ENCODE measurements around the gene GP5.

The GP5 gene, protein sequence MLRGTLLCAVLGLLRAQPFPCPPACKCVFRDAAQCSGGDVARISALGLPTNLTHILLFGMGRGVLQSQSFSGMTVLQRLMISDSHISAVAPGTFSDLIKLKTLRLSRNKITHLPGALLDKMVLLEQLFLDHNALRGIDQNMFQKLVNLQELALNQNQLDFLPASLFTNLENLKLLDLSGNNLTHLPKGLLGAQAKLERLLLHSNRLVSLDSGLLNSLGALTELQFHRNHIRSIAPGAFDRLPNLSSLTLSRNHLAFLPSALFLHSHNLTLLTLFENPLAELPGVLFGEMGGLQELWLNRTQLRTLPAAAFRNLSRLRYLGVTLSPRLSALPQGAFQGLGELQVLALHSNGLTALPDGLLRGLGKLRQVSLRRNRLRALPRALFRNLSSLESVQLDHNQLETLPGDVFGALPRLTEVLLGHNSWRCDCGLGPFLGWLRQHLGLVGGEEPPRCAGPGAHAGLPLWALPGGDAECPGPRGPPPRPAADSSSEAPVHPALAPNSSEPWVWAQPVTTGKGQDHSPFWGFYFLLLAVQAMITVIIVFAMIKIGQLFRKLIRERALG

DNA sequence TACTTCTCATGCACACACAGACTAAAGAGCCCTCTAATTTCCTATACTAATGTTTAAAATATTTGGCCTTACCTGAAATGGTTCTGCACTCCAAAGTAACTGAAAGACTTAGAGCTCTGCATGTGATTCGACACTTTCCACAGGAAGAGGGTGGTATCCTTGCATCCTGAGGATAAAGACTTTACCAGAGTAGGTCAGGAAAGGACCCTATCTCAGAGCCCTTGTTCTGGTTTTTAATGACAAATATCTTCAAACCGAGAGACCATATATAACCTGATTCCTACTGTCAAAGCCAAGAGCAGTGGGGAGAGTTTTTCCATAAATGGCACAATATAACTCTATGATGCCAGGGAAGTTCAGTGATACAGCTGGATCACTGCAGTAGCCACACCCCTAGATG is at the start of gene GP5:
GP5 (minus strand) TSS at position 101 of the 400 bp plus-strand sequence. CDS start 984 bp downstream, outside the sequence.
- in situ Hi-C loops (cut with HindIII; ENCODE audit: low sequenced_read_pairs) = no loop called here

DNA sequence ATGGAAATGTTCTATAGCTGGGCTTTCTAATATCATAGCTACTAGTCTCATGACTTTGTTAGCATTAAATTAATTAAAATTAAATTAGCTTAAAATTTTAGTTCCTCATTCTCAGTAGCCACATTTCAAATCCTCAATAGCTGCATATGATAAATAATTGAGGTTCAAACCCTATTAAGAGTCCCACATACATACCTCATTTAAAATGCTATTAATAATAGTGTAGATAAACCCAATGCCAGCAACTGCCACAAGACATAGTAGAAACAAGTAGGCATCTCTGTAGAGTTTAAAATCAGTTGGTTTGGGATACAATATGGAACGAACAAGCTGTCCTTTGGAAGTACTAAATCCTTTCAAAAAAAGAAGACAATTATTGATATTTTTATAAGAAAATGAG is 48.6 kb upstream of the GP5 start:
- in situ Hi-C loops (cut with HindIII; ENCODE audit: low sequenced_read_pairs) = no loop called here

DNA sequence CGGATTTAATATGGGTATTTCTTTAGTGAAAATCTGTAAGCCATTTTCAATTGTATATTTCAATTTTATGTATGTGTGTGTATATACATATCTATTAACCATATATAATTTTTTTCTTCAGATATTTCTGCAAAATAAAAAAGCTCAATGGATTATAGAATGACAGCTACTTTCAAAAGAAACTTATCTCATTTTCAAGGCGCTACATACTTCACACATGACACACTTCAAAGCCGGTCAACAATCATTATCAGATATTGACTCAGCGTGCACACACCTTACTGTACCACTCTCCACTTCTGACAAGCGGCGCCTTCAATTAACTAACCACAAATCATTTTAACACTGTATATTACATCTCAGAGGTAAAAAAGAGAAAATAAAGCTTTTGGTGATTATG is 48.1 kb upstream of the GP5 start:
- in situ Hi-C loops (cut with HindIII; ENCODE audit: low sequenced_read_pairs) = no loop called here

DNA sequence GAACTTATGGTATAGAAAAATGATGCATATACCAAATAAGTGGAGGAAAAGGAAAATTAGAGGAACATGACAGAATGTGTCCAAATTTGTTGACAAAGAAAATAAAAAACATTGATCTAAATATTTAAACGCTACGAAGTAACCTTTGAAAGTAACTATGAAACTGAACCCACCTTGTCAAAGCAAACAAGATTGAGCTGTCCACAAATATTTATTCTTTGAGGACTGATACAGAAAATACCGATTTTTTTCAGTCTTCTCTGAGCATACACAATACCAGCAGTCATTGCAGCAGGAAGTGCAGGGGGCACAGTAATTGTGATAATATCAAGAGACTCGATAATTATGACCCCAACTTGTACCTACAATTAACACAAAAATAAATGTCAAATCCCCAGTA is 47.7 kb upstream of the GP5 start:
- in situ Hi-C loops (cut with HindIII; ENCODE audit: low sequenced_read_pairs) = no loop called here

DNA sequence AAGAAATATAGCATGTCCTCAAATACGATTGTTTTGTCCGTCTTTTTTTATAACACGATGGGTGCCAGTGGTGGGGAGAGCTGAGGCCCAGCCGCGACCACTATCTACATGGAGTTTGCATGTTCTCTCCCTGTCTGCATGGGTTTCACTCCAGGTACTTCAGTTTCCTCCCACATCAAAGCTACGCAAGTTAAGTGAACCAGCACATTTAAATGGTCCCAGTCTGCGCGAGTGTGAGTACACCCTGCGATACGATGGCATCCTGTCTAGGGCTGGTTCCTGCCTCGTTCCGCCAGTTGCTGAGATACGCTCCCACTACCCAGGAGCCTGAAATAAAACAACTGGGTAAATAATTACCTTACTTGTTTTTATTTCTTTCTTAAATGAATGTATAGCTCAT is 47.1 kb upstream of the GP5 start:
- in situ Hi-C loops (cut with HindIII; ENCODE audit: low sequenced_read_pairs) = no loop called here

DNA sequence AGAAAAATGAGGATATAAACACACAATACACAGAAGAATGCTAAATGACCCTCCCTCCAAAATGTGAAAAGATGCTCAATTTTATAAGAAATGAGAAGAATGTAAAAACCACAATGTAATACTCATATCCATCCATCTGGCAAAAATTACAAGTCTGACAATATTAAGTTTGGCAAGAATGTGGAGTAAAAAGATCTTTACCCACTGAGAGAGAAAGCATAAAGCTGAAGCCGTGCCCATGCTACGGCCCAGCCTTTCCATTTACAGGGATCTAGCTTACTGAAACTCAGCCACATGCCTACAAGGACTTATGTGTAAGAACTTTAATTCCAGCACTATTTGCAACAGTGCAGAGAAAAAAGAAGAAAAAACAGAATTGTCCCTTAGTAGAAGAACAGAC is 44.8 kb upstream of the GP5 start:
- in situ Hi-C loops (cut with HindIII; ENCODE audit: low sequenced_read_pairs) = no loop called here

DNA sequence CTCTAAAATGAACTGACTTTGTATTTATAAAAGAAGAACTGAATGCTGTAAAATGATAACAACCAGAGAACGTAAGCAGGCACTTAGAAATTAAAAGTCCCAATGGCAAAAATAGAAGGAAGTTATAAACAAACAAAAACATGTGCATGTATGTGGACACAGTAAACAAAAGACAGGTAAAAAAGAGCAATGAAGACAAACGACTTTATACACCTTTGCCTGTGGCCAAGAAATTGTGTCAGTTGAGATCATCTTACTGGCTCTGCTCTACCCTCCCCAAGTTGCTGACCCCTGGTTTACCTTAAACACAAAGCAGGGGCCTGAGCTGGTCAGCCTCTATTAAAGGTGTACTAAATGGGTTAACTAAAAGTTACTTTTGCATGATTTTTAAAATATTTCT is 41.7 kb upstream of the GP5 start:
- in situ Hi-C loops (cut with HindIII; ENCODE audit: low sequenced_read_pairs) = no loop called here

DNA sequence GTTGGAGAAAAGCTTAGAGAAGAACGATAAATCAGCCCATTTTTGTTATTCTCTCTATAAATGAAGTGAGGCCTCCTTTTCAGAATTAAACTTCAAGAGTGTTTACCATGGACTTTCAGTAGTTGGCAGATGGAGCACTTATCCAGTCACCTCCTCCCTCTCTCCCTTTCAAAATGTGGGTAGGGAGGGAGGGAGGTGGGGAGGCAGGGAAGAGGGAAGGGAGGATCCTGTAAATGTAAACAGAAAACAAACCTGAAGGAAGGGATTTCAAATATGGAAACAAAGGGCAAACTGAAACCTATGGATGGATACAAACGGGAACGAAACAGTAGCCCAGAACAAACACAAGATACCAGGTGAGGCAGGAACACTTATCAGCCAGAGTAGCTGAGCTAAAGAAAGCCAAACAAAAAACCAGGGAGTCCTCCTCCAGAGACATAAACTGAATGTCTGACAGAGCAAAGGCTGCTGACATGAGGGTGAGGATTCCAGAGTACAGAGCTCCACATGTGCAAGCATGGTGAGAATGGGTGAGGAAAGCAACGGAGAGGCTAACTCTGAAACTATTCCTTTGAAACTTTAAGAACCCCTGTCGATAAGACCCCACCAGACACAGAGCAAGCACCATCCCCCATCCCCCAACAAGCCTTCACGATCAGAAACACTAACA is 41.0 kb upstream of the GP5 start:
- in situ Hi-C loops (cut with HindIII; ENCODE audit: low sequenced_read_pairs) = no loop called here

DNA sequence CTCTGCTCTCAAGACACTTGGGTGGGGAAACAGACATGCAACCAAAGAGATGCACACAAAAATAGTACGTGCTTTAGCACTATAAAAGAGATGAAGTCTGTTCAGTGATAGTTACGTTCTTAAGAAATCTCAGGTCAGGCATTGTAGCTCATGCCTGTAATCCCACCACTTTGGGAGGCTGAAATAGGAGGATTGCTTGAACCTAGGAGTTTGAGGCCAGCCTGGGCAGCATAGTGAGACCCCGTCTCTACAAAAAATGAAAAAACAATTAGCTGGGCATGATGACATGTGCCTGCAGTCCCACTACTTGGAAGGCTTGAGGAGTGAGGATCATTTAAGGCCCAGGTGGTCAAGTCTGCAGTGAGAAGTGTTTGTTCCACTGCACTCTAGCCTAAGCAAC is 35.4 kb upstream of the GP5 start:
- in situ Hi-C loops (cut with HindIII; ENCODE audit: low sequenced_read_pairs) = no loop called here

DNA sequence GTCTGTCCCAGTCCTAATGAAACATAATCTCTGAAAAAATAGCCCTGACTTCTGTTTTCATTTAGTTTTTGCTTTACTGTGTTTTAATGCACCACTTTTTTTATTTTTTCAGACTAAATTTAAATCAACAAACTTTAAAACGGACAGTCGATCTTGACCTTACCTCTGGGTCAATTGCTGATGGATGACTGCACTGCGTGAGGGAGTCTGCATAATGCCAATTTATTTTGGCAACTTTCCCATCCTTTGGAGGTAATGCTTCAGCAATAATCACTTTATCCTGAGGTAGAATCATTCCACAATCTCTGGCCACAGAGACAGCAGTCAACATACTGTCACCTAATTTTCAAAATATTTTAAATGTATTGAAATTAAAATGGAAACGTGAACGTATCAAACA is 32.5 kb upstream of the GP5 start:
- in situ Hi-C loops (cut with HindIII; ENCODE audit: low sequenced_read_pairs) = no loop called here

DNA sequence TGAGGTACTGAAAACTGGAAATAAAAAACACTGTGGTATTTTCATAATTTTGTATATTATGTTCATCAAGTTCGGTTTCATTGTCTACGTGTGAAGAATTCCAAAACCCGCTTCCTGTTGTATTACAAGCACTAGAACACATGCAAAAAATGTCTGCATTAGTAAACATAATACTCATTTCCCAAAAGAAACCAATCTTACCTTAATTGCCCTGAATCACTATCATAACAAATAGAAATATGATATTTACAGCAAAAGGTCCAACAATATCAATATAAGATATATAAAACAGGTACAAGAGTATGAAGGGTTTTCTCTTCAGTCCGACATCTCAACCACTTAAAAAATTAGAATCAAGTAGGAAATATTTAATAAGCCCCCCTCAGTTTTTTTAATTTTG is 26.3 kb upstream of the GP5 start:
- in situ Hi-C loops (cut with HindIII; ENCODE audit: low sequenced_read_pairs) = no loop called here

DNA sequence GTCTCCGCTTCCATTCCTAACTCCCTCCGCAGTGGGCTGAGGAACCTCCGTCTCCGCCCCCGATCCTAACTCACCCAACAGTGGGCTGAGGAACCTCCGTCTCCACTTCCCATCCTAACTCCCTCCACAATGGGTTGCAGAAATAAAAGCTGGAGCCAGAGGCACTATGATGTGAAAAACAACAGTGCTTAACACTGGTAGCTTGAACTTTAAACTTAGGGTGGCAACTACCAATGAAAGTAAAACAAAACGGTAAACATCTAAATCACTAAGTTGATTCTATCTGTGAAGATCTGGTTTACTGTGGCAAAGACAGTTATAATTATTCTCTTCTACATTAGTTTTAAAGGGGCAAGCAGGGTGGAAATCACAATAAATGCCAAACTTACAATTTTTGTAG is 25.9 kb upstream of the GP5 start:
- in situ Hi-C loops (cut with HindIII; ENCODE audit: low sequenced_read_pairs) = no loop called here

DNA sequence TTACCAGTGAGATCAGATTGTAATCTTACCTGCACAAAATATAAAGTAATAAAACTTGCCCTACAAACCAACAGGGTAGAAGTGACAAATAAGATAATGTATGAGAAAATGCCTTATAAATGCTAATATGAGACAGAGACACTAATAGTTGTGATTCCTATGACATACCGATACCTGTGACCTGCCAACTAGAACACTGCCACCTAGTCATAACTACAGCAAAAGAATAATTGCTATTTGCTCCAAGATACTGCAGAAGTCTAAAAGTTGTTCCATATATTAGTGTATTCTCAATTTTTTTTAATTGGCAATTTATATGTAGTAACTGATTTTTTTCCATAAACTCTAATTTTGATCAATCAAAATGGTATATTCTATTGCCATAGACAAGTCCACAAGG is 25.3 kb upstream of the GP5 start:
- in situ Hi-C loops (cut with HindIII; ENCODE audit: low sequenced_read_pairs) = no loop called here

DNA sequence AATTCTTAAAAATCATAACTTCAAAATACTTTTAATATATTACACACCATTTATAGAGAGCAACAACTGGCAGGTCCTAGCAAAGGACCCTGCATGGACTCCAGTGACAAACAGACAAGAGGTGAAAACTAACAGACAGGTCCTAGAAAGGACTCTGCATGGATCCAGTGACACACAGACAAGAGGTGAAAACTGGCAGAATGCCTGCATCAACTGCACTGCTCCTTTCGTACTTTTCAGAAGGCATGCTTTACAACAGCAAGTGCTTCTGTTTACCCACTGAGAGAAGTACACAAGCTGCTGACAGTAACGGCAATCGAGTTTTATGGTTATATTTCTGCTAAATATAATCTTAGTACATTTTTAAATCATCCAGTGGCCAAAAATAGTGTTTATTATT is 24.3 kb upstream of the GP5 start:
- in situ Hi-C loops (cut with HindIII; ENCODE audit: low sequenced_read_pairs) = no loop called here

DNA sequence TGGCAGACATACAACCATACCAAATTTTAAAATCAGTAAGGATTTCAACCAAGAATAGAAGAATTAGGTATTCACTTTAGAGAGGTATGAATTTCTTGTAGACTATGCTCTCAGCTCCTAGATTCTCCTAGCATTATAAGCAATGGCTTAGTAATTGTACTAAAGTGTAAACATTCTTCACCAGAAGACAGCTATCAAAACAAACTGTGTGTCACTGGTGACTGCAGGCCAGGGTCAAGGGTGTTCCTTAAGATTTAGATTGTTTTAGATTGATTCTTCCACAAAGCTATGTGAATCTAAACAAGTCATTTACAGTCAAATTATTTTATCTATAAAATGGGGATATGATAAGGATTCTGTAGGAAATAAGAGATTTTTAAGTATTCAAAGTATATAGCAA is 23.1 kb upstream of the GP5 start:
- in situ Hi-C loops (cut with HindIII; ENCODE audit: low sequenced_read_pairs) = no loop called here

DNA sequence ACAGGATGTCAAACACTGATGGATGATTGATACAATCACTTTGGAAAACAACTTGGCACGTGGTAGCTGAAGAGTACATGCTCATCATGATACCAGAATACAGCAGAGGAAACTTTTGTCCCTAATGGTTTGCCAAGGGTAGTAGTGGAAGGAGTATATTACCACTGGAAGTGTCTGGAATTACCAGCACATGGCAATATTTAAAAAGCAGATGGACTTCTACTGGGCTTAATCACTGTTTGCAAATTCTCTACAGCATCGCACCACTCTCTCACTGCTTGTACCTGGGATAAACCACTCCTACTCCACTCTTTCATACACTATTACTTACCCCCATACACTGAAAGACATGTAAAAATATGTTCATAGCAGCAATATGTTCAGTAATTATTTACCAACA is 19.6 kb upstream of the GP5 start:
- in situ Hi-C loops (cut with HindIII; ENCODE audit: low sequenced_read_pairs) = no loop called here

DNA sequence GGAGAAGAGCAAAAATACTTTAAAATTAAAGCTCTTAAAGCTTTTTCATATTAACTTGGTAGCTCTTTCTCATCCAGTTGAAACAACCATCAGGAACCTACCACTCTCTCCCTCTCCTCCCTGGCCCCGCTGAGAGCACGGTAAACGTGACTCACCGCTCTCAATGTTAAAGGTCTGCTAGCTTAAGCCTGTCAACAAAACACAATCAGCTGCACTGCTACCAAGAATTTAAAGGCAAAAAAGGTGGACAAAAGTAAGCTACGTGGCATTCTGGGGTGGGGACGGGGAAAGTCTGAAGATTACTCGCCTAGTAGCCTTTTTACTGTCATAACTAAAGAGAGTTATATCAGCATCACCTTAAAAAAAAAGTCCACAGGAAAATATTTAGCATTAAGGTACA is 8.4 kb upstream of the GP5 start:
- in situ Hi-C loops (cut with HindIII; ENCODE audit: low sequenced_read_pairs) = loop anchor here (5.0 kb wide), 1 partner anchor 75 kb away; no protein-coding TSS in a partner anchor

DNA sequence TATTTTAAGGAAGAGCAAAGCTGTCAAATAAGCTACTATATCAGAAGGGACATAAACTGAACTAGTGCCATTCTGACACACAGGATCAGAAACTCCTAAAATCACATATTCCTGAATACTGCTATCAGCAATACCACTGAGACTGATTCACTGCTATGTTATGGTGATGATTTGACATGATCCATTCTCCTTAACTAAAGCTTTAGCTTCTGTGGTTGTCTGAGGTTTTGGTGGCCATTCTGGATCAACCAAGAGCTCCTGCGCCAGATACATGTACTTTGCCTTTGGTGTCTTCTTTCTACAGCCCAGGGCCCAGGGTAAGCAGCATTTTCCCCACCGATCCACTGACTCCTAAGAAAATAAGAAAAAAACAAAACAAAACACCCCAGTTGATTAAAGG is 6.7 kb upstream of the GP5 start:
- in situ Hi-C loops (cut with HindIII; ENCODE audit: low sequenced_read_pairs) = loop anchor here (5.0 kb wide), 1 partner anchor 73 kb away; no protein-coding TSS in a partner anchor

DNA sequence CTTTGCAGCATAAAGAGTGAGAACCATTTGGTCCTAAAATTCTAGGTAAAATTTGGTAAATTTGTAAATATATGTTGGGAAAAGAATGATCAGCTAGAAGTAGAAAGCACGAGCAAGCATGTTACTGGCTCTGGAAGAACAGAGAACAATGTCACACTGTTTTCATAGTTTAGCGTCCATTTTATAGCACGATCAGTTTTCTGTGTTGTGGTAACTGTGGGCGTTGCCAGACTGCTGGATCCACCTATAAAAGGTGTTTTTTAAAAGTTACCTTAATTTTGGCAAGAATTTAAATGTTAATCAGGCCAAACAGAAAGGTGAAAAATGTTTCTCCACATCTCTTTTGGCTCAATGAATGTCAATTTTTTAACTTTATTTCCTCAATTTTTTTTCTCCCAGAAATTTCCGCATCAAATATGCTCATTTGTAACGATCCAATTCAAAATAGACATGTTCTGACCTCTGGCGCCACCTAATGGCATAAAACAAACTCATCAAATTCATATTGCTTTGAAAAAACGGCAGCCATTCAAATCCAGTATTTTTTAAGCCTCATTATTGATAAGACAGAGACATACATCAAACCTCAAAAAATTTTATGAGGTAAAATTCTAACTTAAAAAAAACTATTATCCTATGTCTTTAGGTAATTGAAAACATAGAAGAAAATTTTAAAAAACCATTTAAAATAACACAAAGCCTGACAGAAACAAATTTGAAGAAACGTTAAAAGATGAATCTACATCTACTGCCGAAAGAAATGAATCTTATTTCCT is 5.5 kb upstream of the GP5 start:
- in situ Hi-C loops (cut with HindIII; ENCODE audit: low sequenced_read_pairs) = loop anchor here (5.0 kb wide), 1 partner anchor 72 kb away; no protein-coding TSS in a partner anchor

DNA sequence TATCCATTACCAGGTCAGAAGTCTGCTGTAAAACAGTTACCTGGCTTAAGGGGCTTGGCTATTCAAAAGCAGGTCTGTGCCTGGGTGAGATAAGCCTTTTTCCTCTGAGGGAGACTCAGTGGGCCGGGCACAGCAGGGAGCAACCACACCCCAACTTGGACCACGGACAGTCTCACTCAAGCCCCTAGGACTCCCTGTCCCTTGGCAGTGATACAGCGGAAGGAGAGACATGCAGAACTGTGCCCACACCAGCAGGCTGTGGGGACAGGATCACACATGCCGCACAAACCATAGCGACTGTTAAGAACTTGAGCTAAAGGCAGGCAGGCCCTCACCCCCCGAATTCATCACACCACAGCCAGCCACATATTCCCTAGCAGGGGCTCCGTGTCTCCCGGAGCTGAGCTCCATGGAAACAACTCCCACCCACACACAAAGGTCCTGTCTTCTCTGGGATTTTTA is 2.8 kb upstream of the GP5 start:
- in situ Hi-C loops (cut with HindIII; ENCODE audit: low sequenced_read_pairs) = no loop called here

DNA sequence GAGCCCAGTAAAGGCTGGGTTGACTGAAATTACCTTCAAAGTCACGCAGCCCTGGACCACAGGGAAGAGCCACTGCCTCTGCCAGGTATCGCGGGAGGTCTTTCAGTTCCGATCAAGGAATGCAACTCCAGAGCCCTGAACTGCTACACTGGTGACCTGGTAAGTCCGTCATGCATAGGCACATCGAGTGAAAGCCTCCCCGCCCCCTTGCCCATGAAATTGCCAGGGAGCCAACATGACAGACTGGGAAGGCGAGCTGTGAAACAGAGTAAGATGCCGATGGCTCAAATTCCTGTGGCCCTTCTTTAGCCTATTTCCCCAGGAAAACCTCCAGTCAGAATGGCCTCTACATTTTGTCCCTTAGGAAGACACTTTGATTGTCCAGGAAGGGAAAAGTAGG is 2.3 kb upstream of the GP5 start:
- in situ Hi-C loops (cut with HindIII; ENCODE audit: low sequenced_read_pairs) = no loop called here

Data from DLD1 (cell line).